Natural killer cell (primary cell): ENCODE data around the gene RYR2. TPM values are rescaled to one million over a fixed set of nuclear protein-coding genes. Genes with fewer than 3 reads are reported as not detected.

ENCODE experiments used
- ATAC-seq, 3 donors: fragments of 150-1000 bp in 2 of 3; fragments of 200-7000 bp in 1 of 3; cut with Tn5 transposase; 1 replicate in 1 of 3; 2 replicates in 2 of 3; pipeline ENCODE4 v1.10.0; 2021; ENCODE audit warnings: mild to moderate bottlenecking in 2 of 3, moderate library complexity in 2 of 3
- DNase-seq, 2 donors: peaks; one replicate each; pipeline versions ENCODE4 v3.0.0 to v3.0.0-alpha.2; 2013 to 2021; ENCODE audit warnings: mixed read lengths in 1 of 2
- H3K27ac ChIP-seq: one replicate; pipeline ENCODE4 v1.5.1; 2013; ENCODE audit warnings: mild to moderate bottlenecking, low read length
- H3K27me3 ChIP-seq: one replicate; pipeline ENCODE4 v1.6.1; 2013; ENCODE audit warnings: low read length; ENCODE audit not compliant: control insufficient read depth, insufficient read depth
- H3K36me3 ChIP-seq: one replicate; pipeline ENCODE4 v1.6.1; 2013; ENCODE audit warnings: low read length; ENCODE audit not compliant: control insufficient read depth, insufficient read depth
- H3K4me1 ChIP-seq: one replicate; pipeline ENCODE4 v1.6.1; 2013; ENCODE audit warnings: low read length; ENCODE audit not compliant: control insufficient read depth, insufficient read depth
- H3K4me3 ChIP-seq: one replicate; pipeline ENCODE4 v1.5.1; 2013; ENCODE audit warnings: low read length
- H3K9me3 ChIP-seq: one replicate; pipeline ENCODE4 v1.6.1; 2013; ENCODE audit warnings: low read length; ENCODE audit not compliant: control insufficient read depth, insufficient read depth
- H3K27ac Mint-ChIP-seq, 2 donors: one replicate each; pipeline ENCODE4 v1.8.0; 2022; ENCODE audit warnings: mild to moderate bottlenecking in 2 of 2, mixed read lengths in 2 of 2, moderate library complexity in 1 of 2
- H3K27me3 Mint-ChIP-seq, 2 donors: one replicate each; pipeline ENCODE4 v1.8.0; 2022; ENCODE audit warnings: low read depth in 2 of 2, mixed read lengths in 2 of 2
- H3K36me3 Mint-ChIP-seq: one replicate; pipeline ENCODE4 v1.8.0; 2022; ENCODE audit warnings: mixed read lengths
- H3K4me1 Mint-ChIP-seq, 2 donors: one replicate each; pipeline ENCODE4 v1.8.0; 2022; ENCODE audit warnings: mixed read lengths in 2 of 2
- H3K4me3 Mint-ChIP-seq: one replicate; pipeline ENCODE4 v1.8.0; 2022; ENCODE audit warnings: mild to moderate bottlenecking, moderate library complexity, mixed read lengths
- H3K9me3 Mint-ChIP-seq, 2 donors: one replicate each; pipeline ENCODE4 v1.8.0; 2022; ENCODE audit warnings: mixed read lengths in 2 of 2
- CTCF ChIP-seq: fragments of 200-600 bp; IDR thresholded peaks from one replicate; pipeline ENCODE4 v1.8.0; 2022; ENCODE audit warnings: antibody characterized with exemption
- WGBS: methylation state at CpG from one replicate; pipeline ENCODE4 v1.1.7; 2013; ENCODE audit warnings: missing lambda C conversion rate; ENCODE audit not compliant: insufficient coverage; 5-methylcytosine and 5-hydroxymethylcytosine counted together
- intact Hi-C: fragments of 100-400 bp; cut with micrococcal nuclease; formaldehyde crosslinking; loops from one replicate; pipeline ENCODE4 v1.14.2; 2022
- total RNA-seq, 4 donors: library from RNA; stranded (reverse); fragments of 120-200 nt in 1 of 4; gene quantifications; one replicate each; pipeline versions ENCODE4 v1.2.3 to v1.2.4, GENCODE V29; 2013 to 2022

RYR2 gene
- total RNA-seq, 3 donors from 2014 or later (not counting 1 experiment from before 2014, with no cell fraction given) = 0.13 to 1.2 (median 0.38) TPM

- H3K27me3 Mint-ChIP-seq = no peaks in the 10 kb centered on the region
- Histone ChIP-seq H3K27me3 (no peaks in the 10 kb centered on the region), H3K4me3 (no peak overlapping the region), H3K4me1 (no peaks in the 10 kb centered on the region), H3K27ac (no peak overlapping the region), H3K9me3 (no peaks in the 10 kb centered on the region), H3K36me3 (no peaks in the 10 kb centered on the region)
- peaks cover 0 to 2% of the 10 kb centered on the region in 2 donors for H3K9me3 Mint-ChIP-seq
- TF ChIP-seq CTCF = no peak
- no peaks in the 10 kb centered on the region for H3K4me1 Mint-ChIP-seq
- intact Hi-C loops = no loop called here
- H3K4me3 Mint-ChIP-seq = no peak overlapping the region
- 94% methylated on average over 3 of the region's 3 CpGs for WGBS
- ATAC-seq (no peak), DNase-seq (no peak)
- H3K27ac Mint-ChIP-seq = no peak overlapping the region
- H3K36me3 Mint-ChIP-seq = no peaks in the 10 kb centered on the region
Observed at GRCh38 chr1:237324226-237324625, 282.2 kb downstream of the RYR2 start.

GRCh38 chr1:237327061-237327460 is 285.1 kb downstream of the RYR2 start:
- Mint-ChIP-seq H3K4me3 (no peak overlapping the region), H3K9me3 (no peaks in the 10 kb centered on the region), H3K27ac (no peak overlapping the region), H3K27me3 (no peaks in the 10 kb centered on the region), H3K4me1 (no peaks in the 10 kb centered on the region), H3K36me3 (no peaks in the 10 kb centered on the region)
- Histone ChIP-seq H3K27me3 (no peaks in the 10 kb centered on the region), H3K4me3 (no peak overlapping the region), H3K36me3 (no peaks in the 10 kb centered on the region), H3K4me1 (no peaks in the 10 kb centered on the region), H3K9me3 (no peaks in the 10 kb centered on the region), H3K27ac (no peak overlapping the region)
- TF ChIP-seq CTCF = no peak
- intact Hi-C loops = no loop called here
- ATAC-seq = no peak
- DNase-seq = no peak
- 74% methylated on average over 3 of the region's 3 CpGs for WGBS

- Mint-ChIP-seq H3K9me3 (peaks cover 2 to 4% of the 10 kb centered on the region in 2 donors), H3K4me3 (no peak overlapping the region), H3K27ac (no peak overlapping the region), H3K36me3 (no peaks in the 10 kb centered on the region), H3K27me3 (no peaks in the 10 kb centered on the region), H3K4me1 (no peaks in the 10 kb centered on the region)
- Histone ChIP-seq H3K27ac (no peak overlapping the region), H3K4me1 (no peaks in the 10 kb centered on the region), H3K36me3 (no peaks in the 10 kb centered on the region), H3K27me3 (no peaks in the 10 kb centered on the region), H3K9me3 (no peaks in the 10 kb centered on the region), H3K4me3 (no peak overlapping the region)
- intact Hi-C loops = no loop called here
- ATAC-seq (no peak), DNase-seq (no peak)
- 93% methylated on average over 3 of the region's 3 CpGs for WGBS
- TF ChIP-seq CTCF = no peak
Observed at GRCh38 chr1:237340892-237341291, 298.9 kb downstream of the RYR2 start.

GRCh38 chr1:237341391-237341790 is 299.4 kb downstream of the RYR2 start:
- Mint-ChIP-seq H3K36me3 (no peaks in the 10 kb centered on the region), H3K9me3 (peaks cover 2 to 4% of the 10 kb centered on the region in 2 donors), H3K4me1 (no peaks in the 10 kb centered on the region), H3K27me3 (no peaks in the 10 kb centered on the region), H3K4me3 (no peak overlapping the region), H3K27ac (no peak overlapping the region)
- intact Hi-C loops = no loop called here
- H3K36me3 ChIP-seq = no peaks in the 10 kb centered on the region
- H3K9me3 ChIP-seq = no peaks in the 10 kb centered on the region
- ATAC-seq (no peak), DNase-seq (no peak)
- 42% methylated on average over 2 of the region's 3 CpGs for WGBS
- H3K27ac ChIP-seq = no peak overlapping the region
- H3K27me3 ChIP-seq = no peaks in the 10 kb centered on the region
- no peaks in the 10 kb centered on the region for H3K4me1 ChIP-seq
- H3K4me3 ChIP-seq = no peak overlapping the region
- TF ChIP-seq CTCF = no peak
